ENCODE measurements around the gene ELK3.

ELK3 gene

DNA sequence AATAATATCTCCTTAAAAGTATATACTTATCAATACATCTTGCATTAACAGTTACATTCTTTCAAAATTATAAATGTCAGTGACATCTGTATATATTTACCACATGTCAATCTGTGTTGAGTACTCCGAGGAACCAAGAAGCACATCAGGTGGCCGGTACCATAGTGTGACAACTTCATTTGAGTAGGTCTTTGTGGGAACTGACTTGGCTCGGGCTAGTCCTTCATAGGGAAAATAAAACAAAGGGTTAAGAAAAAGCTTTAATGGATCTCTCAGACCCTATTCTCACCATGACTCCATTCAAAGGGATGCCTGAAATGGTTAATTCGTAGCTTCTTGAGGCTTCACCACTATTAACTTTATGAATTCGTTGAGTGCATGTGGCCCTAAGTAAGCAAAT, 94.9 kb downstream of the ELK3 start:
- TF ChIP-seq, protein P1, sequence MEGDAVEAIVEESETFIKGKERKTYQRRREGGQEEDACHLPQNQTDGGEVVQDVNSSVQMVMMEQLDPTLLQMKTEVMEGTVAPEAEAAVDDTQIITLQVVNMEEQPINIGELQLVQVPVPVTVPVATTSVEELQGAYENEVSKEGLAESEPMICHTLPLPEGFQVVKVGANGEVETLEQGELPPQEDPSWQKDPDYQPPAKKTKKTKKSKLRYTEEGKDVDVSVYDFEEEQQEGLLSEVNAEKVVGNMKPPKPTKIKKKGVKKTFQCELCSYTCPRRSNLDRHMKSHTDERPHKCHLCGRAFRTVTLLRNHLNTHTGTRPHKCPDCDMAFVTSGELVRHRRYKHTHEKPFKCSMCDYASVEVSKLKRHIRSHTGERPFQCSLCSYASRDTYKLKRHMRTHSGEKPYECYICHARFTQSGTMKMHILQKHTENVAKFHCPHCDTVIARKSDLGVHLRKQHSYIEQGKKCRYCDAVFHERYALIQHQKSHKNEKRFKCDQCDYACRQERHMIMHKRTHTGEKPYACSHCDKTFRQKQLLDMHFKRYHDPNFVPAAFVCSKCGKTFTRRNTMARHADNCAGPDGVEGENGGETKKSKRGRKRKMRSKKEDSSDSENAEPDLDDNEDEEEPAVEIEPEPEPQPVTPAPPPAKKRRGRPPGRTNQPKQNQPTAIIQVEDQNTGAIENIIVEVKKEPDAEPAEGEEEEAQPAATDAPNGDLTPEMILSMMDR (IDR thresholded peaks at IDR 0.05; ENCODE audit: extremely low read depth, insufficient read depth, missing control alignments), result no peak
- in situ Hi-C loops (cut with MboI; ENCODE audit: low pct_unique_long_range_greater_than_20kb, low sequenced_read_pairs, unreplicated experiment), result no loop called here
- no peak for DNase-seq (ENCODE audit: low spot score)

- TF ChIP-seq, protein P1 (IDR thresholded peaks at IDR 0.05; ENCODE audit: extremely low read depth, insufficient read depth, missing control alignments), result no peak
These were observed 98.9 kb downstream of the ELK3 start for GRCh38 chr12:96293093-96293492.

DNA sequence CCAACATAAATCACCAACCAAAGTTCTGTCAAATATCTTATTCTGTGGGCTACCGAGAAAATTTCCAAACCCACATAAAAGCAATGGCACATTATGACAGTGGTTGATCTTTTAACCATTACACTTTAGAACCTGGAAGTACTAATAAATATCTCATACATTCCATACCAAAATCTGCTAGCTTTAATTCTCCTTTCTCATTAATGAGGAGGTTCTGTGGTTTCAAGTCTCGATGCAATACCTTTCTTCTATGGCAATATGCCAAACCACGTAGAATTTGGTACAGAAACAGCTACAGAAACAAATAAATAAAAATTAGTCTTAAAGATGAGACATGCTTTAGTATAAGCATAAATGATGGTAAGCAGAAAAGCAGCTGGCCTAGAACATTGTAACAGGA, 100.7 kb downstream of the ELK3 start:
- no peak for DNase-seq (ENCODE audit: low spot score)
- TF ChIP-seq, protein P1 (IDR thresholded peaks at IDR 0.05; ENCODE audit: extremely low read depth, insufficient read depth, missing control alignments), result no peak
- in situ Hi-C loops (cut with MboI; ENCODE audit: low pct_unique_long_range_greater_than_20kb, low sequenced_read_pairs, unreplicated experiment), result no loop called here

More at GRCh38 chr12:96293093-96293492, 98.9 kb downstream of the ELK3 start:
- no peak for DNase-seq (ENCODE audit: low spot score)
- in situ Hi-C loops (cut with MboI; ENCODE audit: low pct_unique_long_range_greater_than_20kb, low sequenced_read_pairs, unreplicated experiment), result no loop called here

DNA sequence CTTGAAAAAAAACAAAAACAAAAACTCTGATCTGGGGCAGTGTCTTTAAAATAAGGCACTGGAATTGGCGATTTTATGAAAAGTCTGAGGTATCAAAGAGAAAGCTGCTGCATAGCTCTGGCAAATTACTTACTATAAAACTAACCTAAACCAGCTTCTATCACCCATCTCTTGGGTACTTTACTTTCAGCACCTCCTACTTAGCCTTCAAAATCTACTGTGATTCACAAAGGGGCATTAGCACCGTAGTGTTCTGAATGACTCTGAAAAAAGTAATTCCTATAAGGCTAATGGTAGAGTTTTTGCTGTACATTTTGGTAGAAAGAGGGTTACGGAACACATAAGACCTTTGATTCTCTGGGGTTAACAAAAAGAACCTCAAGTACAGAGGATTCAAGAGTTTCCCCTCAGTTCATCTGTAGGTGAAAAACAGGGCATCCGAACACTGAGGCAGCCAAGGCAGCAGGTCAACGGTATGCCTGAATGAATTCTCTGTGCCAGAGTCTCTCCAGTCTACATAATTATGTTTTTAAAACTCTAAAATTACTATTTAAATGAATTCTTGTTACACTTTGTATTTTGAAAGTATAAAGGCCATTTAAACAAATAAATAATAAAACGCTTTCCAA, 101.5 kb downstream of the ELK3 start:
- TF ChIP-seq, protein P1 (IDR thresholded peaks at IDR 0.05; ENCODE audit: extremely low read depth, insufficient read depth, missing control alignments), result no peak
- in situ Hi-C loops (cut with MboI; ENCODE audit: low pct_unique_long_range_greater_than_20kb, low sequenced_read_pairs, unreplicated experiment), result no loop called here
- DNase-seq (ENCODE audit: low spot score), result no peak

DNA sequence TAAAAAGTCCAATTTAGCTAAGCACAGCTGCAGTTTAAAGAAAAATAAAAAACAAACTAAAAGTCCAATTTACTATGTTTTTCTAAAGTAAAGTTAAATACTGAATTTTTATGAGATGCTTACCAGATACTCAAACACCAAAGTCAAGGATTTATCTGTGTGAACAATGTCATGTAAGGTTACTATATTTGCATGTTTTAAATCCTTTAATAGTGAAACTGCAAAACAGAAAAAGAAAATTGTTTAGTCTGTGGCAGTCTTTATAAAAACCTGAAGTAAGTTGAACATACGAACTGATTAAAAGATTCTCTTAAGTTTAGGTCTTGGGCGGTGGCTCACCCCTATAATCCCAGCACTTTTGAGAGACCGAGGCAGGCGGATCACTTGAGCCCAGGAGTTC, 103.3 kb downstream of the ELK3 start:
- DNase-seq (ENCODE audit: low spot score), result no peak
- TF ChIP-seq, protein P1 (IDR thresholded peaks at IDR 0.05; ENCODE audit: extremely low read depth, insufficient read depth, missing control alignments), result no peak
- in situ Hi-C loops (cut with MboI; ENCODE audit: low pct_unique_long_range_greater_than_20kb, low sequenced_read_pairs, unreplicated experiment), result no loop called here

GRCh38 chr12:96300064-96300463, 105.9 kb downstream of the ELK3 start:
- TF ChIP-seq, protein P1 (IDR thresholded peaks at IDR 0.05; ENCODE audit: extremely low read depth, insufficient read depth, missing control alignments), result no peak
- no peak for DNase-seq (ENCODE audit: low spot score)

More at GRCh38 chr12:96300064-96300463, 105.9 kb downstream of the ELK3 start:
- in situ Hi-C loops (cut with MboI; ENCODE audit: low pct_unique_long_range_greater_than_20kb, low sequenced_read_pairs, unreplicated experiment), result no loop called here

Measured in GM13977 (cell line).